Fibroblast of lung (primary cell): Measurements from ENCODE around the gene TAF11L6.

Experiments used
- CTCF ChIP-seq, 2 donors: IDR thresholded peaks in 1 of 2; conservative IDR thresholded peaks in 1 of 2; 1 replicate in 1 of 2; 2 replicates in 1 of 2; pipeline ENCODE4 v1.5.1; 2011 to 2012; ENCODE audit warnings: low read length in 2 of 2, control low read depth in 1 of 2, inconsistent platforms in 1 of 2, low read depth in 1 of 2, mild to moderate bottlenecking in 1 of 2
- EZH2 ChIP-seq: IDR thresholded peaks from 2 replicates; pipeline ENCODE4 v1.5.1; 2012; ENCODE audit warnings: low read length, control low read depth, mild to moderate bottlenecking; ENCODE audit errors: missing control alignments

GRCh38 chr5:17482790-17483189 is 45.7 kb upstream of the TAF11L6 start:
- TF ChIP-seq CTCF (conservative IDR thresholded peaks at IDR 0.05 in 1 of 2, IDR thresholded peaks at IDR 0.05 in 1 of 2; ENCODE audit: low read depth in 1 of 2, low read length in 2 of 2) (no peak), EZH2 (no peak)
